ENCODE measurements around the gene PEX1. TPM values are rescaled to one million over a fixed set of nuclear protein-coding genes. Genes with fewer than 3 reads are reported as not detected.

Gene PEX1
- total and polyA plus RNA-seq, 2 of the 4 experiments (the other 2 are of a cell fraction): 8.1 to 12.7 TPM

- Histone ChIP-seq H4K20me1 (ENCODE audit: insufficient read depth, low read length) (no peaks in the 10 kb centered on the region), H2BK15ac (ENCODE audit: low read depth, low read length) (no peak overlapping the region), H3K14ac (replicated peaks; ENCODE audit: low read depth, low read length) (no peak overlapping the region), H3K36me3 (ENCODE audit: control insufficient read depth, insufficient read depth, low read length) (no peaks in the 10 kb centered on the region), H3K56ac (ENCODE audit: extremely low read depth, insufficient read depth, low read length) (no peak overlapping the region), H3K9ac (ENCODE audit: low read depth, low read length) (no peak overlapping the region), H2BK120ac (ENCODE audit: low read depth, low read length) (no peak overlapping the region), H4K91ac (ENCODE audit: insufficient read depth, low read depth, low read length) (no peak overlapping the region), H3K4me2 (ENCODE audit: low read depth, low read length) (no peak overlapping the region), H3K4me3 (ENCODE audit: insufficient read depth, low read depth, low read length) (no peak overlapping the region), H3K23ac (ENCODE audit: low read depth, low read length) (no peak overlapping the region), H3K27ac (ENCODE audit: insufficient read depth, low read length) (no peak overlapping the region), H2AK5ac (ENCODE audit: low read depth, low read length) (no peak overlapping the region), H2BK20ac (ENCODE audit: low read depth, low read length) (no peak overlapping the region), H3K4me1 (ENCODE audit: control insufficient read depth, insufficient read depth, low read length) (no peaks in the 10 kb centered on the region), H3K18ac (ENCODE audit: low read depth, low read length) (no peak overlapping the region), H3K27me3 (ENCODE audit: control insufficient read depth, insufficient read depth, low read length) (peaks cover 15% of the 10 kb centered on the region), H3K9me1 (ENCODE audit: insufficient read depth, low read length) (no peaks in the 10 kb centered on the region; the same call in 1 of the 2 replicates), H2BK5ac (ENCODE audit: low read depth, low read length, poor library complexity, severe bottlenecking) (no peak overlapping the region), H4K5ac (ENCODE audit: low read depth, low read length) (no peak overlapping the region), H2AFZ (replicated peaks; ENCODE audit: low read length, poor library complexity) (no peak overlapping the region), H4K8ac (ENCODE audit: low read depth in 2 of 2, low read length in 2 of 2) (no peak overlapping the region), H3K79me1 (ENCODE audit: low read depth in 1 of 2, low read length in 2 of 2) (no peaks in the 10 kb centered on the region), H3K4ac (ENCODE audit: low read depth, low read length) (no peak overlapping the region), H3K9me3 (ENCODE audit: control insufficient read depth, insufficient read depth, low read length) (no peaks in the 10 kb centered on the region; the same call in 1 of the 2 replicates), H2AK9ac (replicated peaks; ENCODE audit: low read depth, low read length, poor library complexity) (no peak overlapping the region)
- no peak for TF ChIP-seq RCOR1 (IDR thresholded peaks at IDR 0.05; ENCODE audit: insufficient replicate concordance, low read length)
- no peak for TF ChIP-seq MXI1 (IDR thresholded peaks at IDR 0.05; ENCODE audit: borderline replicate concordance, low read depth, low read length)
- no peak for TF ChIP-seq FOS (IDR thresholded peaks at IDR 0.05; ENCODE audit: low read depth, low read length)
- TF ChIP-seq MAFK (IDR thresholded peaks at IDR 0.05; ENCODE audit: low read depth, low read length): no peak
- no peak for TF ChIP-seq MAZ (IDR thresholded peaks at IDR 0.05; ENCODE audit: borderline replicate concordance, low read depth, low read length)
- TF ChIP-seq RAD21 (IDR thresholded peaks at IDR 0.05; ENCODE audit: low read length): no peak
- no peak for TF ChIP-seq RFX5 (IDR thresholded peaks at IDR 0.05; ENCODE audit: low read depth, low read length)
- TF ChIP-seq POLR2A (IDR thresholded peaks at IDR 0.05; ENCODE audit: low read depth, low read length): no peak
- TF ChIP-seq USF2 (IDR thresholded peaks at IDR 0.05; ENCODE audit: low read depth, low read length): no peak
- no peak for DNase-seq
- dilution Hi-C loops (cut with HindIII; ENCODE audit: low sequenced_read_pairs, unreplicated experiment) (no loop called here), intact Hi-C loops (cut with micrococcal nuclease) (no loop called here), in situ Hi-C loops (cut with MboI; ENCODE audit: low sequenced_read_pairs) (no loop called here)
- ChIA-PET CTCF (interaction anchor here (0.6 to 1.5 kb wide), 3 partner anchors 9 to 103 kb away, joined by 4 to 7 read pairs (median 5); partner anchors contain the start of gene GATAD1), POLR2A (ENCODE audit: unreplicated experiment) (interaction anchor here (0.6 kb wide), 1 partner anchor 8 kb away, joined by 12 read pairs; no protein-coding TSS in a partner anchor)
- 25% methylated on average over 1 of the region's 6 CpGs; no CpG with 5 or more reads in 1 of the 2 experiments for WGBS, 2 experiments (ENCODE audit: extremely low coverage in 2 of 2, insufficient read length in 1 of 2)
- no peak for ATAC-seq (ENCODE audit: low read depth)
- no TSS peak for BruUV-seq (replicated peaks)
These were observed 90.3 kb downstream of the PEX1 start for GRCh38 chr7:92437956-92438491.

Other genes with a start within 250 kb of the PEX1 start
- 9.3 and 10.3 TPM in 2 replicates for gene GATAD1, start 81.0 kb downstream of the PEX1 start, total RNA-seq (2012; rRNA removed)
- 12.2 and 15.2 TPM in 2 replicates for gene GATAD1, start 81.0 kb downstream of the PEX1 start, polyA plus RNA-seq (2012; rRNA removed)
- not detected in 2 replicates for gene ERVW-1, start 50.6 kb downstream of the PEX1 start, total RNA-seq (2012; rRNA removed)
- not detected in 2 replicates for gene ERVW-1, start 50.6 kb downstream of the PEX1 start, polyA plus RNA-seq (2012; rRNA removed)
- gene RBM48, start 275 bp upstream of the PEX1 start, total RNA-seq (2012; rRNA removed): 5.6 and 10.6 TPM in 2 replicates
- 3.2 and 5.1 TPM in 2 replicates for gene RBM48, start 275 bp upstream of the PEX1 start, polyA plus RNA-seq (2012; rRNA removed)
- gene FAM133B, start 61.9 kb upstream of the PEX1 start, total RNA-seq (2012; rRNA removed): 5.4 and 16.4 TPM in 2 replicates
- 9.5 and 10.6 TPM in 2 replicates for gene FAM133B, start 61.9 kb upstream of the PEX1 start, polyA plus RNA-seq (2012; rRNA removed)

Data from IMR-90 (cell line).